Breast epithelium (tissue), 4 donors: ENCODE data around the gene DLX4. TPM values are rescaled to one million over a fixed set of nuclear protein-coding genes. Genes with fewer than 3 reads are reported as not detected.

Source experiments
- DNase-seq, 2 donors: peaks; one replicate each; pipeline ENCODE4 v3.0.0-alpha.2; 2019; ENCODE audit warnings: low spot score in 2 of 2
- H3K27ac ChIP-seq, 2 donors: fragments of 200-600 bp; sonication (generic) in 1 of 2; one replicate each; pipeline ENCODE4 v1.5.1; 2016 to 2019; ENCODE audit warnings: mild to moderate bottlenecking in 1 of 2
- H3K27me3 ChIP-seq, 2 donors: fragments of 200-600 bp; sonication (generic) in 1 of 2; one replicate each; pipeline versions ENCODE4 v1.5.1 to v1.6.0; 2017 to 2019; ENCODE audit warnings: control low read depth in 1 of 2, mild to moderate bottlenecking in 1 of 2
- H3K36me3 ChIP-seq: fragments of 200-600 bp; one replicate; pipeline ENCODE4 v1.5.1; 2019
- H3K4me1 ChIP-seq, 2 donors: fragments of 200-600 bp; sonication (generic); one replicate each; pipeline ENCODE4 v1.5.1; 2016 to 2019; ENCODE audit warnings: control low read depth in 1 of 2
- H3K4me3 ChIP-seq, 3 donors: fragments of 200-600 bp; sonication (generic); 1 replicate in 2 of 3; 2 replicates in 1 of 3; pipeline ENCODE4 v1.5.1; 2016 to 2019; ENCODE audit warnings: mild to moderate bottlenecking in 3 of 3, moderate library complexity in 2 of 3
- H3K9me3 ChIP-seq, 2 donors: fragments of 200-600 bp; sonication (generic) in 1 of 2; one replicate each; pipeline ENCODE4 v1.5.1; 2016 to 2019; ENCODE audit warnings: control low read depth in 1 of 2
- CTCF ChIP-seq, 3 donors: fragments of 450-650 bp; IDR thresholded peaks; one replicate each; pipeline ENCODE4 v1.5.1; 2016 to 2017; ENCODE audit warnings: antibody characterized with exemption in 3 of 3, mild to moderate bottlenecking in 3 of 3, moderate library complexity in 3 of 3
- POLR2A ChIP-seq: fragments of 450-650 bp; IDR thresholded peaks from one replicate; pipeline ENCODE4 v1.6.1; 2016; ENCODE audit warnings: antibody characterized with exemption, mild to moderate bottlenecking, moderate library complexity
- POLR2AphosphoS5 ChIP-seq, 3 donors: sonication (generic); formaldehyde crosslinking; IDR thresholded peaks; one replicate each; pipeline ENCODE4 v1.6.1; 2017; ENCODE audit warnings: antibody characterized with exemption in 3 of 3
- intact Hi-C: fragments of 100-400 bp; cut with DNase I; formaldehyde crosslinking; loops from one replicate; pipeline ENCODE4 v1.15.1; 2023; ENCODE audit warnings: low total_unique reads
- total RNA-seq, 3 donors: library from RNA; depleted of rRNA; stranded (reverse); fragments of >200 nt; gene quantifications; one replicate each; pipeline ENCODE4 v1.1.0, GENCODE V29; 2016

Gene DLX4
- total RNA-seq, 3 donors from 2014 or later = 0.44 TPM; not detected in 2

- Histone ChIP-seq H3K4me3 (peak overlapping the region; percentile 10 to 64 (median 46)), H3K27me3 (peaks cover 0 to 30% of the 10 kb centered on the region in 2 donors), H3K9me3 (no peaks in the 10 kb centered on the region), H3K36me3 (no peaks in the 10 kb centered on the region), H3K4me1 (peaks cover 0 to 9% of the 10 kb centered on the region in 2 donors), H3K27ac (peak overlapping the region; percentile 6 to 8)
- no peak for DNase-seq
- TF ChIP-seq CTCF (IDR thresholded peaks at IDR 0.05) (peak; percentile 94 to 97 (median 95)), POLR2A (no peak), POLR2AphosphoS5 (IDR thresholded peaks at IDR 0.05) (peak in 1 of 3 donors; percentile 23)
- intact Hi-C loops = loop anchor here (10.0 kb wide), 1 partner anchor 442 kb away; no protein-coding TSS in a partner anchor
Measured at GRCh38 chr17:49996495-49997300, 27.7 kb downstream of the DLX4 start.

- no peak for TF ChIP-seq POLR2A
- TF ChIP-seq CTCF (IDR thresholded peaks at IDR 0.05) = no peak
- no peak for TF ChIP-seq POLR2AphosphoS5 (IDR thresholded peaks at IDR 0.05)
- no peak for DNase-seq
- intact Hi-C loops = loop anchor here (10.0 kb wide), 1 partner anchor 442 kb away; no protein-coding TSS in a partner anchor
- H3K4me3 ChIP-seq = peak overlapping the region in 2 of 3 donors; percentile 46 to 64
- H3K4me1 ChIP-seq = peaks cover 0 to 9% of the 10 kb centered on the region in 2 donors
- H3K27me3 ChIP-seq = peaks cover 0 to 30% of the 10 kb centered on the region in 2 donors
- no peaks in the 10 kb centered on the region for H3K36me3 ChIP-seq
- H3K27ac ChIP-seq = peak overlapping the region in 1 of 2 donors; percentile 6
- H3K9me3 ChIP-seq = no peaks in the 10 kb centered on the region
Measured at GRCh38 chr17:49997301-49997650, 28.3 kb downstream of the DLX4 start.

- peaks cover 0 to 30% of the 10 kb centered on the region in 2 donors for H3K27me3 ChIP-seq
Measured at GRCh38 chr17:49997773-49998703, 29.0 kb downstream of the DLX4 start.

GRCh38 chr17:49998836-49999511, 30.0 kb downstream of the DLX4 start:
- peaks cover 0 to 30% of the 10 kb centered on the region in 2 donors for H3K27me3 ChIP-seq
- no peak overlapping the region for H3K4me3 ChIP-seq
- H3K9me3 ChIP-seq = no peaks in the 10 kb centered on the region
- no peak for DNase-seq
- H3K36me3 ChIP-seq = no peaks in the 10 kb centered on the region
- intact Hi-C loops = loop anchor here (10.0 kb wide), 1 partner anchor 444 kb away; no protein-coding TSS in a partner anchor
- no peak overlapping the region for H3K27ac ChIP-seq
- TF ChIP-seq CTCF (IDR thresholded peaks at IDR 0.05) = no peak
- TF ChIP-seq POLR2AphosphoS5 (IDR thresholded peaks at IDR 0.05) = no peak
- TF ChIP-seq POLR2A = no peak
- peaks cover 0 to 9% of the 10 kb centered on the region in 2 donors for H3K4me1 ChIP-seq

More at GRCh38 chr17:49997773-49998703, 29.0 kb downstream of the DLX4 start:
- peak; percentile 73 to 84 for DNase-seq
- H3K36me3 ChIP-seq = no peaks in the 10 kb centered on the region
- TF ChIP-seq POLR2AphosphoS5 (IDR thresholded peaks at IDR 0.05) = no peak
- TF ChIP-seq CTCF (IDR thresholded peaks at IDR 0.05) = peak; percentile 75 to 95 (median 95)
- TF ChIP-seq POLR2A = no peak
- no peaks in the 10 kb centered on the region for H3K9me3 ChIP-seq
- H3K27ac ChIP-seq = no peak overlapping the region
- peaks cover 0 to 9% of the 10 kb centered on the region in 2 donors for H3K4me1 ChIP-seq
- no peak overlapping the region for H3K4me3 ChIP-seq
- intact Hi-C loops = loop anchor here (10.0 kb wide), 1 partner anchor 443 kb away; no protein-coding TSS in a partner anchor
